DLD1 (cell line): ENCODE measurements around the gene MYOG.

ENCODE experiments used
- in situ Hi-C: cut with HindIII; loops from 2 replicates; pipeline ENCODE4 v1.10.0; 2017; ENCODE audit warnings: low sequenced_read_pairs

The MYOG gene

DNA sequence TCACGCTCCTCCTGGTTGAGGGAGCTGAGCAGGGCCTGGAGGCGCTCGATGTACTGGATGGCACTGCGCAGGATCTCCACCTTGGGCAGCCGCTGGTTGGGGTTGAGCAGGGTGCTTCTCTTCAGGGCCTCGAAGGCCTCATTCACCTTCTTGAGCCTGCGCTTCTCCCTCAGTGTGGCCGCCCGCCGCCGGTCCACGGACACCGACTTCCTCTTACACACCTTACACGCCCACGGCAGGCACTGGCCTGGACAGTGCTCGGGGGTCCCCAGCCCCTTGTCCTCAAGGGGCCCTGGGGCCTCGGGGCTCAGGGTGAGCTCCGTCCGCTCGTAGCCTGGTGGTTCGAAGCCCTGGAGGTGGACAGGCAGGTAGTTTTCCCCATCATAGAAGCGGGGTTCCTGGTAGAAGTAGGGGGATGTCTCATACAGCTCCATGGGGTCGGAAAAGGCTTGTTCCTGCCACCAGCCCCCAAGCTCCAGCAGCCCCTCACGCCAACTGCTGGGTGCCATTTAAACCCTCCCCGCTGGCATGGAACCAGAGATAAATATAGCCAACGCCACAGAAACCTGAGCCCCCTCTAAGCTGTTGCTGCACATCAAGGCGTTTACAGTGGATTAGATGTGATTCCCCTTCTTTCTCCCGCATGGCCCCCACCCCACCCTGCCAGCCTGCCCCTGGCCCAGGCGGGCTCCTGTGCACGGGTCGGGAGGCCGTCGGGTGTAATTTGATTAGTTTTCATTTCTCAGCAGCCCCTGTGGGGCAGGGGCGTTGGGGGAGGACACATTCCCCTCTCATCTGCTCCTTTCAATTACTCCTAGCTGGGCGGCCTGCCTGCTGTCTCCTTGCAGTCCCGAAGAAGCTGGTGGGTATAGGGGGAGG lies at the start of gene MYOG:
TSS of gene MYOG (minus strand) at position 485 of the 879 bp plus-strand sequence. CDS start at position 434, 51 bp downstream.
- in situ Hi-C loops: no loop called here

- in situ Hi-C loops: no loop called here
These were observed 48.3 kb upstream of the MYOG start for GRCh38 chr1:203133970-203134725.

- in situ Hi-C loops: no loop called here
These were observed 45.9 kb upstream of the MYOG start for GRCh38 chr1:203131548-203132200.

DNA sequence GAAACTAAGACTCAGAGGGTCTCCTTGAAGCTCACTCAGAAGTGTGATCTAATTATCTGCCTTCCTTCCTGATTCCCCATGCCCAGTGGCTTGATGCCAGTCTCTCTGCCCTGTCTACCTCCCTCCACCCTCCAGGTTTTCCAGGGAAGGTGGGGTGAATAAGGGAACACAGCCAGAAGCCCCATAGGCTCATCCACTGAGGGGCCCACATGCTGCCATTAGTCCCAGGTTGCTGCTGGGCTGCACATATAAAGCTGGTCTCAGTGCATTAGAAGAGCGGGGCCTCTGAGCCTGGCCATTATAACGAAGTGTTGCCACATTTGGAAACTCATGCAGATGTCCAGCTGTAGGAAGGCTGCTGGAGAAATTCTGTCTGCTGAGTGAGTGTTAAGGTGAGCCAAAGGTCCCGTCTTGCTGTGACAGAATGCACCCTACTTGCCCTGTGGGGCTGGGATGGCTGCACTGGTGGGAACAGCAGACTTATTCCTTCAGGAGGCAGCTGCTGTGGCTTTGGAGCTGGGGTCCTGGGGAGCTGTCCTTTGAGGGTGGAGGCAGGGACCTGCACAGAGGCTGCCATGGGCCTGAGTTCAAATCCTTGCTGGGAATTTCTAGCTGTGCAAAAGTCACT lies 44.7 kb upstream of the MYOG start:
- in situ Hi-C loops: no loop called here

DNA sequence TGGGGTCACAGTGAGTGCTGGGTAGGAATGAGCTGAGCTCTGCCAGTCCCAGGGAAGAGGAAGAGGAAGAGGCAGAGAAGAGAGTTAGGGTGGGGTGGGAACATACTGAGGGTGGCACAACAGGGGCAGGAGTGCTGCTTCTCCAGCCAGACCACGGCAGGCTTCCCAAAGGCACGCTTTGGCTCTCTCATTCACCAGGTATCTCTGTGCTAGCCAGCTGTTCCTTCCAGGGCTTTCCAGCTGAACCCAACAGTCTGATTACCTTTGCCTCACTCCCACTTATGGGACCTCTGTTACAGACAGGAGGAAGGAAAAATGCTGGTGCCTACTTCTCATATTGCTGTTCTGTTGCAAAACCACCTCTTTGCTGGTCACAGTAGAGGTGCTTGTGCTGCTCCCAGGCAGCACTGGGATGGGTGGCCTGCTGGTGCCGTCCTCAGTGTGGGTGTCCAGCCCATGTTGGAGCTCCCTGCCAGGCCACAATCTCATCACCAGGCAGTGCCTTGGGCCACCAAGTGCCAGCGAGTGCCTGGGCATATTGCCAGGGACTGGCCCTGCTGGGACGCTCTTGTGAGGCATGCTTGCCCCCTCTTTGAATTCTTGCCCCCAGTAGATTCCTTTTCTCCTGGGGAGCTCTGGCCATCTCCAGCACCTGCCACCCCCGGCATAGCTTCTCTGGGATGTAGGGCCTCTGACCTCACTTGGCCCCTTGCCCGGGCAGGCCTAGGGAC lies 43.9 kb upstream of the MYOG start:
- in situ Hi-C loops: loop anchor here (10.0 kb wide), 1 partner anchor 75 kb away; no protein-coding TSS in a partner anchor

- in situ Hi-C loops: loop anchor here (10.0 kb wide), 1 partner anchor 74 kb away; no protein-coding TSS in a partner anchor
These were observed 43.1 kb upstream of the MYOG start for GRCh38 chr1:203128716-203129500.

DNA sequence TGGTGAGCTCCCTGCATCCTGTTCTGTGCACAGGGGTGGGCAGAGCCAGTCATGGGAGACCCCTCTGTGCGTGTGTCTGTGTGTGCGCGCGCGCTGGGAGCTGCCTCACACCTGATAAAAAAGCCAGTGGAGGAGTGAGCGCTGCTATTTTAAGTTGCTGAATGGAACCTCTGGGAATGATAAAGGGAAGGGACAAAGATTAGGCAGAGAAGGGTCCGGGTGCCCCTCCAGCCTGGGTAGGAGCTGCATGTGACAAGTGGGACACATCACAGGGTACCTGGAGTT lies 42.6 kb upstream of the MYOG start:
- in situ Hi-C loops: loop anchor here (10.0 kb wide), 1 partner anchor 74 kb away; no protein-coding TSS in a partner anchor

DNA sequence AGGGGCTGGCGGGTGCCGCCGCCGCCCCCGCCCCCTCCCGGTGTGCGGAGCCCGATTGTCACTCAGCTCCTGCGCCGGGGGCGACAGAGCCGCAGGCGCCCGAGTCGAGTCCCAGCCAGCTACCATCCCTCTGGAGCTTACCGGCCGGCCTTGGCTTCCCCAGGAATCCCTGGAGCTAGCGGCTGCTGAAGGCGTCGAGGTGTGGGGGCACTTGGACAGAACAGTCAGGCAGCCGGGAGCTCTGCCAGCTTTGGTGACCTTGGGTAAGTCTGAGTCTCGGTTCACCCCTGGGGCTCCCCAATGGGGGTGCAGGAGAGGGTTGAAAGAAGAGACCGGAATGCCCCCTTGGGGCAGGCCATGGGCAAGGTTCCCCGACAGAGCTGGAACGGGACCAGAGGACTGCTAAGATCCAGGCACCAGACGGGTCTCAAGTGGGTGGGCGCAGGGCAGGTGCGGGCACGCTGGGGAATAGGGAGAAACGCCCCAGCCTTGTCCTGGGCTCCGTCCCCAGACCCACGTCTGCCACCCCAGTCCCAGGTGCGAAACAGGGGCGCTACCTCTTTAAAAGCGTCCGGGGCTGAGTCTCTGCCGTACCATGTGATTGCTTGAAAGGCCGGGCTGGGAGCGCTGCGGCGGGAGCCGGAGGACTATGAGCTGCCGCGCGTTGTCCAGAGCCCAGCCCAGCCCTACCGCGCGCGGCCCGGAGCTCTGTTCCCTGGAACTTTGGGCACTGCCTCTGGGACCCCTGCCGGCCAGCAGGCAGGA lies 42.0 kb upstream of the MYOG start, which contains the start of gene ADORA1:
TSS of gene ADORA1 (plus strand) at position 61 of the 765 bp plus-strand sequence. CDS start 1,116 bp downstream, outside the sequence.
- in situ Hi-C loops: loop anchor here (10.0 kb wide), 1 partner anchor 73 kb away; no protein-coding TSS in a partner anchor

GRCh38 chr1:203126866-203127665 lies 41.3 kb upstream of the MYOG start:
- in situ Hi-C loops: loop anchor here (10.0 kb wide), 1 partner anchor 72 kb away; no protein-coding TSS in a partner anchor

DNA sequence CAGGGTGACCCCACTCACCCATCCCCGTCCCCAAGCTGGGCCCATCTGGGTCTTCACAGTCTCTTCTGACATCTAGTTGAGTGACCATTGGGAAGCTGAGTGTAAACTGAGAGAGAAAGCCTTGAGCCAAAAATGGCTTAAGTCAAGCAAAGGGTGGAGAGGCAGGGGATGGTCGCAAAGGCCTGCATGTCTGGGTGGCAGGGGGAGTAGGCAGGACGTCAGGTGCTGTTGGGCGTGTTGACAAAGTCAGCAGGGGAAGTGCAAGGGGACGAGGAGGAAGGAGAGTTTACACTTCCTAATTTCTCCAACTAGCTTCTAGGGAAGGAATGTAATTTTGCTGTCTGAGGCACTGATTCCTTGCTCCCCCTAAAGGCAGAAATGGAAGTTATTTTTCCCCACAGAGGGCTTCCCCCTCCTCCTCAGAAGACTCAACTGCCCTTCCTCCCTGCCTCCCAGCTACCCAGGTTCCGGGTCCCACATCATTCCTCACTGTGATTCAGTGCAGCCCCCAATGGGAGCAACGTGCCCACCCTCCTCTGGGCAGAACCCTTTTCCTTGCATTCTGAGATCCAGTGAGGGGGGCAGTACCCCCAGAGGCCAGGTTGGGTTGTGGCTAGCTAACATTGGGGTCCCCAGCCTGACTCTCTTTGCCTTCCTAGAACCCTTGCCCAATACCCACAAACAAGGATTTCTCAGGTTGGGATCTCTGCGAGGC lies 40.5 kb upstream of the MYOG start:
- in situ Hi-C loops: loop anchor here (10.0 kb wide), 1 partner anchor 72 kb away; no protein-coding TSS in a partner anchor

GRCh38 chr1:203124546-203125317 lies 38.9 kb upstream of the MYOG start:
- in situ Hi-C loops: loop anchor here (5.0 to 10.0 kb wide), 2 partner anchors 38 to 70 kb away; no protein-coding TSS in a partner anchor

- in situ Hi-C loops: loop anchor here (5.0 to 10.0 kb wide), 2 partner anchors 38 to 69 kb away; no protein-coding TSS in a partner anchor
These were observed 38.2 kb upstream of the MYOG start for GRCh38 chr1:203124011-203124410.

GRCh38 chr1:203122159-203122558 lies 36.3 kb upstream of the MYOG start:
- in situ Hi-C loops: loop anchor here (5.0 to 10.0 kb wide), 2 partner anchors 40 to 67 kb away; no protein-coding TSS in a partner anchor

GRCh38 chr1:203121186-203122015 lies 35.6 kb upstream of the MYOG start:
- in situ Hi-C loops: loop anchor here (5.0 to 10.0 kb wide), 2 partner anchors 41 to 67 kb away; no protein-coding TSS in a partner anchor
